ENCODE data around the gene FAM20C. TPM values are rescaled to one million over a fixed set of nuclear protein-coding genes. Genes with fewer than 3 reads are reported as not detected.

The FAM20C gene
- total RNA-seq, 1 donor from 2014 or later = 14.6 TPM

DNA sequence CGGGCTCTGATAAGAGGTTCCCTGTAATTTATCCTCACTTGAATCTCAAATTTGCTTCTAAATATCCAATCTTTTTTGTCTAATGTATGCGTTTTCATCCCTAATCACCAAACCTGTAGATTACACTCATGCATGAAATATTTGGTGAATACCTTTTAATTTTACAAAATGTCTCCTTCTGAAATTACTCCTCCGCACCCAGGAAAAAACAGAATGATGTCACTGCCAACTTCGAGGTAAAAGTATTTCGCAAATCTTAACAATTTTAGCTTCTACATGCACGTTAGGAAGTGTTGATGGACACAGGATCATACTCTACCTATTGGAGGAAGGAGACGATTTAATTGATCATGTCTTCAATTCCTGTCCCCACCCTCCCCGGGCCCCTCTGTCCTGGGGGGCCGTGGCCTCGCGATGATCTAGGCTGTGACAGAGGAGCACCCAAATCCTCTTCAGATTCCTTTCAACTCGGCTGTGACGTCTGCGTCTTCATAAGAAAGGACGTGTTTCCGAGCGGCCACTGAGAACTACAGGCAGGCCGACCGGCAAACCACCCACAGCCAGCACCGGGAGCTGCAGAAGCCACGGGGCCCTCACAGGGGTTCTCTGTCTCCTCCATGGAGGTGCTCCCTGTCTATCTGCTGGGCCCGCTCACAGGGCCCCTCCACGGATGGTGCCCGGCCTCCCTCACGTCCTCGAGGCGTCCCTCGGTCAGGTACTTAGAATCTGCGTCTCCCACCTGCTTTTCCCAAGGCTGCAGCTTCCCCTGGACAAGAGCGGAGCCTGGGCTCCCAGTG is 8.7 kb upstream of the FAM20C start:
- Histone ChIP-seq H3K36me3 (ENCODE audit: control insufficient read depth in 3 of 3, insufficient read depth in 3 of 3, low read length in 3 of 3) (no peaks in the 10 kb centered on the region), H3K9ac (ENCODE audit: low read depth in 1 of 3, low read length in 3 of 3) (peak overlapping the region in 1 of 3 donors; percentile 70), H3K27ac (ENCODE audit: low read depth, low read length) (peak overlapping the region; percentile 59), H3K4me1 (ENCODE audit: control insufficient read depth in 3 of 3, insufficient read depth in 3 of 3, low read length in 3 of 3) (peaks cover 32 to 53% (median 44%) of the 10 kb centered on the region in 3 donors), H3K4me3 (ENCODE audit: low read length in 3 of 3) (no peak overlapping the region), H3K9me3 (ENCODE audit: control insufficient read depth in 3 of 3, low read length in 3 of 3) (no peaks in the 10 kb centered on the region), H3K27me3 (ENCODE audit: control insufficient read depth in 3 of 3, insufficient read depth in 3 of 3, low read length in 3 of 3) (peaks cover 0 to 3% (median 0%) of the 10 kb centered on the region in 3 donors)

DNA sequence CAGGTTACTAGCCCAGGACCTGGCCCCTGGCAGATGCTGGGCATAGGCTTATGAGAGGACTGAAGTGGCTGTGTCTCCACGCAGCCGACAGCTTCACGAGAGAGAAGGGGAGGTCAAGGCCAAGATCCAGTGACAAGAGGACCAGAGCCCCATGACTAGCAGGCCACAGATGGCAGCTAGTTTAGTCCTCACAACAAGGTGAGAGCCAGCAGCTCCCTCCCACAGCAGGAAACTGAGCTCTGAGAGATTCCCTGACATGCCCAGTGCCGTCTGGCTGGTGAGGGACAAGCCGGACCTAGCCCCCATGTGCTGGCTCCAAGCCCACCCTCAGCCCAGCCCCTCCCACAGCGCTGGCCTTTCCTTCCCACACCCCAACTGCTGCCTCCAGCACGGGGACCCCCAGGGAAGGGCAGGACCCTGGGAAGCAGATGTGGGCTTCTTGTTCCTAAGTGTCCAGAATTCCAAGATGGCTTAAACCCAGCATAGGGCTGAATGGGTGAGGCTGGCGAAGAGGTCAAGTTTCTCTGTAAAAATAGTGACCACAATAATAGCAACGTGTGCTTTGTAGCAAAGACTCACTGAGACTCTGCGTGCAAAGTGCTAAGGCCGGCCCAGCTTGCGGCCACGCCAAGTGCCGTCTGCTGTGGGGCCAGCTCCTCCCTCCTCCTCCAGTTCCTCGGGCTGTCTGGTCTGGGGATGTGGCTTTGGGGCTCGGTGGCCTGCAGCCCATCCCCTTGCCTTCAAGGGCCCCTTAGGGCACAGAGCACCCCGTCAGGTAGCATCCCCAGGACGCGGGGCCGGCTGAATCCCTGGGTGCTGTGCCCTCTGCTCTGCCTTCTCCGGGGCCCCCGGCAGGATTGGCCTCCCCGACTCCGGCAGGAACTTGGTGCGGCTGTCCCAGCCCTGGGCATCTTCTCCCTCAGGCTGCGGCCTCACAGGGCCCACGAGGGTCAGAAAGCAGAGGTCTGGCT is 7.8 kb upstream of the FAM20C start:
- peak overlapping the region in 2 of 3 donors; percentile 65 to 70 for H3K9ac ChIP-seq (ENCODE audit: low read depth in 1 of 3, low read length in 3 of 3)
- H3K4me3 ChIP-seq (ENCODE audit: low read length in 3 of 3) = peak overlapping the region in 1 of 3 donors; percentile 45
- peaks cover 28 to 50% (median 44%) of the 10 kb centered on the region in 3 donors for H3K4me1 ChIP-seq (ENCODE audit: control insufficient read depth in 3 of 3, insufficient read depth in 3 of 3, low read length in 3 of 3)
- H3K27me3 ChIP-seq (ENCODE audit: control insufficient read depth in 3 of 3, insufficient read depth in 3 of 3, low read length in 3 of 3) = peaks cover 0 to 3% (median 0%) of the 10 kb centered on the region in 3 donors
- no peaks in the 10 kb centered on the region for H3K9me3 ChIP-seq (ENCODE audit: control insufficient read depth in 3 of 3, low read length in 3 of 3)
- H3K36me3 ChIP-seq (ENCODE audit: control insufficient read depth in 3 of 3, insufficient read depth in 3 of 3, low read length in 3 of 3) = peaks cover 0 to under 1% (median 0%) of the 10 kb centered on the region in 3 donors
- H3K27ac ChIP-seq (ENCODE audit: low read depth, low read length) = peak overlapping the region; percentile 59

DNA sequence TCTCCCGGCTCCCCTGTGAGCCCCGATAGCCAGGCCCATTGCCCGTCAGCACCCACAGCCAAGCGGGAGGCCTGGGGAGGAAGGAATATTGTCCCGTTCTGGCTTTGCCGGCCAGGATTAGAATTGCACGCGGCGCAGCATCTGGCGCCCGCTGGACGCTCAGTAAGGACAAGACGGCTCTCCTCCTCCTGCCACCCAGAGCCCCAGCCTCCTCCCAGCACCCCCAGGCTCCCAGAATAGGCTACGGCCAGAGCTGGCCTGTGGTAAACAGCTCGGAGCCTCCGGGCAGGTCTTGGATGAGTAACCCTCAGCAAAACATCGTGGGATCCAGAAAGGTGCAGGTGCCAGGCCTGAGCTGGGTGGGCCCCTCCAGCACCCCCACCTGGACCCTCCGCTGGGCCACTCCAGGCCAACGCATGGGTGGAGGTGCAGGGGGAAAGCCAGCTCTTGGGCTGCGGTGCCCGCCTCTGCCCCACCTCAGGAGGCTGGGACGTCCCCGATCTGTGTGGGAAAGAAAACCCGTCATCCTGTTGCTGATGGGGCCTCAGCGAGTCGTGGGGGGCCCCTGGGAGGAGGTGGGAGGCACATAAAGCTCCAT is 5.8 kb upstream of the FAM20C start:
- no peaks in the 10 kb centered on the region for H3K27me3 ChIP-seq (ENCODE audit: control insufficient read depth in 3 of 3, insufficient read depth in 3 of 3, low read length in 3 of 3)
- H3K9me3 ChIP-seq (ENCODE audit: control insufficient read depth in 3 of 3, low read length in 3 of 3) = no peaks in the 10 kb centered on the region
- H3K4me1 ChIP-seq (ENCODE audit: control insufficient read depth in 3 of 3, insufficient read depth in 3 of 3, low read length in 3 of 3) = peaks cover 34 to 58% (median 46%) of the 10 kb centered on the region in 3 donors
- H3K4me3 ChIP-seq (ENCODE audit: low read length in 3 of 3) = peak overlapping the region; percentile 63 to 72 (median 64)
- peaks cover 0 to 5% (median 0%) of the 10 kb centered on the region in 3 donors for H3K36me3 ChIP-seq (ENCODE audit: control insufficient read depth in 3 of 3, insufficient read depth in 3 of 3, low read length in 3 of 3)
- peak overlapping the region; percentile 54 to 74 (median 69) for H3K9ac ChIP-seq (ENCODE audit: low read depth in 1 of 3, low read length in 3 of 3)
- peak overlapping the region; percentile 48 for H3K27ac ChIP-seq (ENCODE audit: low read depth, low read length)

DNA sequence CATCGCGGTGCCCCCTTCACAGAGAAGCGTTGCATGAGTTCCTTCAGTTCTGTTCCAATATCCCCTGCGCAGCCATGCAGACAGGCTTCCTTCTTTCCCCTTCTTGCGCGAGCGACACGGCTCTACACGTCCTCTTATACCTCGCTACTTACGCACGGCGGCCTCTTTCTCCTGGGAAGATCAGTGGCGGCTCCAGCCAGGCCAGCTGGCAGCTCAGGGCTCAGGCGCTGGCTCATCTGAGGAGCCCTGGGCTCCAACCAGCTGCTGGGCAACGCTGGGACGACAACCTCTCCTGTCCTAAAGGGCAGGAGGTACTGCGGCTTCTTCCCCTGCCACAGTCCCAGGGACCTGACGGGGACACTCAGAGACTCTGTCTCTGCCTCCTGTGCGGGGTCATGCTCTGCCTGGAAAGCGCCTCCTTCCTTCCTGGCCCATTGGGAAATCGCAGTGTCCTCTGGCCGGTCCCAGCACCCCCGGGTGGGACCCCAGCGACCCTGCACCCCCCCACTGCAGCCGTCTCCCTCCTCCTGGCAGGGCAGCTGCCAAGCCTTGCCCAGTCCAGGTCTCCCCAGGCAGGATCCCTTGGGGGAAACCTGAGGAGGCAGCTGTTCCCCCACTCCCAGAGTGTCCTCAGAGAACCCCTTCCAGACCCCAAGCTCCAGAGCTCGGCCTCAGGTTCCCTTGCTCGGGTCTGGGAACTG is 5.0 kb upstream of the FAM20C start:
- Histone ChIP-seq H3K36me3 (ENCODE audit: control insufficient read depth in 3 of 3, insufficient read depth in 3 of 3, low read length in 3 of 3) (peaks cover 0 to 5% (median 0%) of the 10 kb centered on the region in 3 donors), H3K4me3 (ENCODE audit: low read length in 3 of 3) (peak overlapping the region; percentile 63 to 72 (median 64)), H3K27me3 (ENCODE audit: control insufficient read depth in 3 of 3, insufficient read depth in 3 of 3, low read length in 3 of 3) (no peaks in the 10 kb centered on the region), H3K4me1 (ENCODE audit: control insufficient read depth in 3 of 3, insufficient read depth in 3 of 3, low read length in 3 of 3) (peaks cover 35 to 59% (median 47%) of the 10 kb centered on the region in 3 donors), H3K27ac (ENCODE audit: low read depth, low read length) (peak overlapping the region; percentile 48), H3K9me3 (ENCODE audit: control insufficient read depth in 3 of 3, low read length in 3 of 3) (no peaks in the 10 kb centered on the region), H3K9ac (ENCODE audit: low read depth in 1 of 3, low read length in 3 of 3) (peak overlapping the region; percentile 54 to 74 (median 69))

DNA sequence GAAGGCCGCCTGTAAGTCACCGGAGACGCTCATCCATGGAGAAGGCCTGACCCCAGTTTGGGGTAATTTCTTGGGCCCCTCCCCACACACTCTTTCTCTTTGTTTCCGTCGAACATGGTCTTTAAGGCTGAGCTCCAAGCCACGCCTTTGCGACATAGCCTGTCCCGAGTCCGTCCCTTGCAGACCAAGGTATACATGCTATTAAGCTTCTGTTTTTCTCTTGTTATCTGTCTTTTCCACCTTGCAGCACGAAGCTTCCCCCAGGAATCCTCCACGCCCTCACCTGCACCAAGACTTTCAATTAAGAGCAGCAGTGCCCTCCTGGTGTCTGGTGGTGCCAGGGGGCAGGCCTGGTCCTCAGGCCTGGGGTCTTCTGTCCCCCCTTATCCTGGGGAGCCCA is 4.2 kb upstream of the FAM20C start:
- no peaks in the 10 kb centered on the region for H3K9me3 ChIP-seq (ENCODE audit: control insufficient read depth in 3 of 3, low read length in 3 of 3)
- no peak overlapping the region for H3K4me3 ChIP-seq (ENCODE audit: low read length in 3 of 3)
- H3K9ac ChIP-seq (ENCODE audit: low read depth in 1 of 3, low read length in 3 of 3) = no peak overlapping the region
- H3K27ac ChIP-seq (ENCODE audit: low read depth, low read length) = peak overlapping the region; percentile 48
- peaks cover 0 to 5% (median 0%) of the 10 kb centered on the region in 3 donors for H3K36me3 ChIP-seq (ENCODE audit: control insufficient read depth in 3 of 3, insufficient read depth in 3 of 3, low read length in 3 of 3)
- peaks cover 35 to 59% (median 47%) of the 10 kb centered on the region in 3 donors for H3K4me1 ChIP-seq (ENCODE audit: control insufficient read depth in 3 of 3, insufficient read depth in 3 of 3, low read length in 3 of 3)
- no peaks in the 10 kb centered on the region for H3K27me3 ChIP-seq (ENCODE audit: control insufficient read depth in 3 of 3, insufficient read depth in 3 of 3, low read length in 3 of 3)

DNA sequence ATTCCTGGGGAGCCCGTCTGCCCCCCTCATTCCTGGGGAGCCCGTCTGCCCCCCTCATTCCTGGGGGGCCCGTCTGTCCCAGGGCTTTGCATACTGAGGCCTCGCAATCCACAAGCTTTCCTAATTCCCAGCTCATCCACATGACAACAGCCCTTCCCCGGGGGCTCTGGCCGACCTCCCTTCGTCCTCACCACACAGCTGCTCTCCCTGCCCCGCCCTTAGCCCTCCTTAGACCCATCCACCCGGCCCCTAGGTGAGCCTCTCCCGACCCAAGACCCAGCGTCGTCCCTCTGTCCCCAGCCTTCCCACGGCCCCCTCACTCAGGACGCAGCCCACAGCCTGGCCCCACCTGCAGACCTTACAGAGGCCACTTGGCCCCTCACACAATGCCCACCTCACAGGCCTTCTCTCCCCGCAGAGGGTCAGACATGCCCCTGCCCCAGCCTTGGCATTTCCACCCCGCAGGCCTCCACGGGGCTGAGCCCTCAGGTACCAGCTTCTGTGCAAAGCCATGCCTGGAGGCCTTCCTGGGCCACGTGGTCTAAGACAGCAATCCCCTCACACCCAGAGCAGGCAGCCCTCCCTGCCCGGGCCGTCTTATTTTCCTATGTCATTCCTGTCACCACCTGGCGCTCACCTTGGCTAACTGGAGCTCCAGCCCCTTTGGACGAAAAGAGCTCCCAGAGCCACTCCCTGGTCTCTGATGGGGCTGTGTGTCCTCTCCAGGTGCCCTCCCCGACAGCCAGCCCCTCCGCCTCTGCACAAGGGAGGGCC is 3.5 kb upstream of the FAM20C start:
- Histone ChIP-seq H3K27ac (ENCODE audit: low read depth, low read length) (no peak overlapping the region), H3K9me3 (ENCODE audit: control insufficient read depth in 3 of 3, low read length in 3 of 3) (no peaks in the 10 kb centered on the region), H3K4me1 (ENCODE audit: control insufficient read depth in 3 of 3, insufficient read depth in 3 of 3, low read length in 3 of 3) (peaks cover 38 to 58% (median 50%) of the 10 kb centered on the region in 3 donors), H3K4me3 (ENCODE audit: low read length in 3 of 3) (no peak overlapping the region), H3K27me3 (ENCODE audit: control insufficient read depth in 3 of 3, insufficient read depth in 3 of 3, low read length in 3 of 3) (no peaks in the 10 kb centered on the region), H3K36me3 (ENCODE audit: control insufficient read depth in 3 of 3, insufficient read depth in 3 of 3, low read length in 3 of 3) (peaks cover 0 to 5% (median 0%) of the 10 kb centered on the region in 3 donors), H3K9ac (ENCODE audit: low read depth in 1 of 3, low read length in 3 of 3) (peak overlapping the region in 1 of 3 donors; percentile 8)

DNA sequence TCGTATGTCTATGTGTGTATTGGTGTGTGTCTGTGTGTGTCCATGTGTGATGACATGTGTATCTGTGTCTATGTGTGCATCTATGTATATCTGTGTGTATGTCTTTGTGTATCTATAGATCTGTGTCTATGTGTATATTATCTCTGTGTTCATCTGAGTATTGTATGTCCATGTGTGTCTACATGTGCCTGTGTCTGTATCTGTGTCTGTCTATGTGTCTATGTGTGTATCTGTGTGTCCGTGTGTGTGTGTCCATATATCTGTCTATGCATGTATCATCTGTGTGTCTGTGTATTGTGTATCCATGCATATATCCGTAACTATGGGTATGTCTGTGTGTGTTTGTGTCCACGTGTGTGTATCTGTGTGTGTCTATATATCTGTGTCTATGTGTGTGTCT is 2.7 kb upstream of the FAM20C start:
- H3K9ac ChIP-seq (ENCODE audit: low read depth in 1 of 3, low read length in 3 of 3) = no peak overlapping the region
- H3K36me3 ChIP-seq (ENCODE audit: control insufficient read depth in 3 of 3, insufficient read depth in 3 of 3, low read length in 3 of 3) = peaks cover 0 to 5% (median 0%) of the 10 kb centered on the region in 3 donors
- H3K27me3 ChIP-seq (ENCODE audit: control insufficient read depth in 3 of 3, insufficient read depth in 3 of 3, low read length in 3 of 3) = no peaks in the 10 kb centered on the region
- no peaks in the 10 kb centered on the region for H3K9me3 ChIP-seq (ENCODE audit: control insufficient read depth in 3 of 3, low read length in 3 of 3)
- no peak overlapping the region for H3K27ac ChIP-seq (ENCODE audit: low read depth, low read length)
- peaks cover 43 to 56% (median 50%) of the 10 kb centered on the region in 3 donors for H3K4me1 ChIP-seq (ENCODE audit: control insufficient read depth in 3 of 3, insufficient read depth in 3 of 3, low read length in 3 of 3)
- H3K4me3 ChIP-seq (ENCODE audit: low read length in 3 of 3) = no peak overlapping the region

DNA sequence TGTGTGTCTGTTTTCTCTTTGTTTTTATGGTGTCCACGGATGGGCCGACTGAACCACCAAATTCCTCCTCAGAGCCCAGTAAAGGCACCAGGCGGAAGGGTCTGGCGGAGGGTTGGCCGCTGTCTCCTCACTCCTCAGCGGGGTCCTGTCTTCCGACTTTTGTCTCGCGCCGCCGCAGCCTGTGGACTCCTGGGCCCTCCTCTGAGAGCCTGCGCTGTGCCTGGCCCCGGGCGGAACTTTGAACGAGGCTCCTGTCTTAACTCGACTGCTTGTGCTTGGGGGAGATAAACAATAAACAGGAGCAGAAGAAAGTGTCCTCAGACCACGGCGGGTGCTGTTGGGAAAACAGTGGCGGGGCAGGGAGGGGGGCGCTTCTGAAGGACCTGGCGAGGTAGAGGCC is 2.2 kb upstream of the FAM20C start:
- Histone ChIP-seq H3K36me3 (ENCODE audit: control insufficient read depth in 3 of 3, insufficient read depth in 3 of 3, low read length in 3 of 3) (peaks cover 0 to 5% (median 0%) of the 10 kb centered on the region in 3 donors), H3K4me1 (ENCODE audit: control insufficient read depth in 3 of 3, insufficient read depth in 3 of 3, low read length in 3 of 3) (peaks cover 44 to 56% (median 50%) of the 10 kb centered on the region in 3 donors), H3K27ac (ENCODE audit: low read depth, low read length) (no peak overlapping the region), H3K27me3 (ENCODE audit: control insufficient read depth in 3 of 3, insufficient read depth in 3 of 3, low read length in 3 of 3) (no peaks in the 10 kb centered on the region), H3K4me3 (ENCODE audit: low read length in 3 of 3) (no peak overlapping the region), H3K9me3 (ENCODE audit: control insufficient read depth in 3 of 3, low read length in 3 of 3) (no peaks in the 10 kb centered on the region), H3K9ac (ENCODE audit: low read depth in 1 of 3, low read length in 3 of 3) (no peak overlapping the region)
